PC-3 (cell line): Measurements from ENCODE around the gene FADS1. TPM values are rescaled to one million over a fixed set of nuclear protein-coding genes. Genes with fewer than 3 reads are reported as not detected.

ENCODE experiments used
- ATAC-seq: fragments of 200-7000 bp; cut with Tn5 transposase; 2 replicates; pipeline ENCODE4 v1.9.1; 2020; ENCODE audit warnings: mild to moderate bottlenecking, moderate library complexity
- BruUV-seq: library from RNA; stranded (reverse); fragments of 400-500 nt; replicated peaks from 2 replicates; lab custom pipeline; 2021; lab: Mats Ljungman, UMichigan
- CTCF ChIA-PET: fragments of 300-600 bp; sonication (Branson Sonifier 250); formaldehyde crosslinking; loops from one replicate; lab custom pipeline; 2022; ENCODE audit warnings: antibody characterized with exemption; lab: Charles Lee
- POLR2A ChIA-PET: fragments of 300-600 bp; sonication (Branson Sonifier 250); formaldehyde crosslinking; loops from one replicate; lab custom pipeline; 2022; ENCODE audit warnings: antibody characterized with exemption; ENCODE audit not compliant: unreplicated experiment; lab: Charles Lee
- DNase-seq: peaks from one replicate; pipeline ENCODE4 v3.0.0-alpha.2; 2015
- H2AFZ ChIP-seq: fragments of 300-600 bp; sonication (generic); 2 replicates; pipeline ENCODE4 v1.6.0; 2016; ENCODE audit warnings: antibody characterized with exemption, low read length
- H3F3A ChIP-seq: fragments of 300-600 bp; sonication (generic); one replicate; pipeline ENCODE4 v1.6.0; 2017; ENCODE audit warnings: antibody characterized with exemption, low read length, control low read depth, mild to moderate bottlenecking; ENCODE audit not compliant: unreplicated experiment
- H3K27ac ChIP-seq: fragments of 300-600 bp; sonication (generic); 2 replicates; pipeline ENCODE4 v1.5.1; 2016; ENCODE audit warnings: mild to moderate bottlenecking, low read length
- H3K27me3 ChIP-seq: fragments of 300-600 bp; sonication (generic); 2 replicates; pipeline ENCODE4 v1.6.1; 2016; ENCODE audit warnings: low read length, mixed read lengths
- H3K36me3 ChIP-seq: fragments of 300-600 bp; sonication (generic); 2 replicates; pipeline ENCODE4 v1.6.1; 2016; ENCODE audit warnings: low read depth, mixed run types, low read length, mixed read lengths
- H3K4me1 ChIP-seq: fragments of 300-600 bp; sonication (generic); 2 replicates; pipeline ENCODE4 v1.5.1; 2016; ENCODE audit warnings: low read length; ENCODE audit not compliant: insufficient read depth
- H3K4me2 ChIP-seq: fragments of 300-600 bp; sonication (generic); 2 replicates; pipeline ENCODE4 v1.6.0; 2016; ENCODE audit warnings: low read length
- H3K4me3 ChIP-seq: fragments of 300-600 bp; sonication (generic); 2 replicates; pipeline ENCODE4 v1.5.1; 2016; ENCODE audit warnings: mild to moderate bottlenecking, low read length, mixed read lengths
- H3K79me2 ChIP-seq: fragments of 300-600 bp; sonication (generic); 2 replicates; pipeline ENCODE4 v1.6.1; 2017; ENCODE audit warnings: low read length, mixed read lengths
- H3K9ac ChIP-seq: fragments of 300-600 bp; sonication (generic); 2 replicates; pipeline ENCODE4 v1.6.0; 2016; ENCODE audit warnings: mild to moderate bottlenecking, low read length
- H3K9me2 ChIP-seq: fragments of 300-600 bp; sonication (generic); replicated peaks from 2 replicates; pipeline ENCODE4 v1.6.1; 2016; ENCODE audit warnings: mixed run types, low read length, mixed read lengths
- H3K9me3 ChIP-seq: fragments of 300-600 bp; sonication (generic); 2 replicates; pipeline ENCODE4 v1.6.1; 2016; ENCODE audit warnings: low read length, mixed read lengths
- H4K20me1 ChIP-seq: fragments of 300-600 bp; sonication (generic); 2 replicates; pipeline ENCODE4 v1.6.1; 2016; ENCODE audit warnings: low read length, mixed read lengths
- EZH2 ChIP-seq: fragments of 300-600 bp; sonication (generic); IDR thresholded peaks from one replicate; pipeline ENCODE4 v1.6.1; 2017; ENCODE audit warnings: antibody characterized with exemption, mild to moderate bottlenecking, low read length; ENCODE audit not compliant: unreplicated experiment
- EZH2phosphoT487 ChIP-seq: fragments of 300-600 bp; sonication (generic); IDR thresholded peaks from 2 replicates; pipeline ENCODE4 v1.6.1; 2018; ENCODE audit warnings: mild to moderate bottlenecking, antibody characterized with exemption, low read length, borderline replicate concordance
- intact Hi-C: fragments of 100-400 bp; cut with micrococcal nuclease; formaldehyde crosslinking; loops from 2 replicates; pipeline ENCODE4 v1.9.0; 2023
- total RNA-seq: library from RNA; depleted of rRNA; stranded (reverse); fragments of >200 nt; gene quantifications from 2 replicates; pipeline ENCODE4 v1.2.3, GENCODE V29; 2014
- TF ChIP-seq, protein P1 (sequence below): fragments of 300-600 bp; sonication (generic); conservative IDR thresholded peaks from 2 replicates; pipeline ENCODE4 v1.5.1; 2017; ENCODE audit warnings: antibody characterized with exemption, low read depth, mild to moderate bottlenecking, low read length

Gene FADS1
- total RNA-seq, 1 experiment from 2014 or later: 84.4 TPM

DNA sequence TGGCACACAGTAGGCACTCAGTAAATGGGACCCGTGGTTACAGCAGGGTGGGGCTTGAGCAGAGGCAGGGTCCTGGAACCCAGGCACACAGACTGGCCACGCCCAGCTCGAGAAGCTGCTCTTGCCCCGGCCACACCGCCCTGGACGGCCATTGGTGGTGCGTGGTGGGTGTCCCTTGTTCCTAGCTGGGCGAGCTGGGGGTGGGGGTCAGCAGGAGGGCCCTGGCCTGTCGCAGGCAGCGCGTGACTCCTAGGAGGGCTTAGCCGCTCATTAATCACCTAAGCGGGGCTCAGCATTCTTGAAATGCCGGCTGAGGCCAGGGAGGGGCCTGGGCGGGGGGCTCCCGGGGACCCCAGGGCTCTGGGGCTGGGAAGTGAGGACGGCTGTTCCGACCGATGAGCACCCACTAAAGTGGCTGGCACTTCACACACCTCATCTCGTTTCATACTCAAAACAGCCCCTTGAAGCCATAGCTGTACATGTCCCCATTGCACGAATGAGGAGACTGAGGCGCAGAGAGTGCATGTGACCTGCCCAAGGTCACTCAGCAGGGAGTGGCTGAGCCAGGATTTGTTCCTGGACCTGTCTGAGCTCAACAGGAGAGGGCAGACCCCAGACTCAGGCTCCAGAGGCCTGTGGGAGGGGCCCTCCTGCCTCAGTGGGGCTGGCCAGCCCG, 52.7 kb downstream of the FADS1 start:
- H3F3A ChIP-seq: no peaks in the 10 kb centered on the region
- POLR2A ChIA-PET: no interaction called here
- H2AFZ ChIP-seq: no peak overlapping the region
- no peaks in the 10 kb centered on the region for H3K9me2 ChIP-seq
- no peak for DNase-seq
- no peak overlapping the region for H3K4me3 ChIP-seq
- no peak overlapping the region for H3K9ac ChIP-seq
- no peaks in the 10 kb centered on the region for H3K36me3 ChIP-seq
- H3K9me3 ChIP-seq: no peaks in the 10 kb centered on the region
- H3K4me1 ChIP-seq: no peaks in the 10 kb centered on the region
- no peak for ATAC-seq
- intact Hi-C loops: no loop called here
- H3K27ac ChIP-seq: no peak overlapping the region
- H4K20me1 ChIP-seq: no peaks in the 10 kb centered on the region
- no peak overlapping the region for H3K4me2 ChIP-seq
- H3K79me2 ChIP-seq: no peaks in the 10 kb centered on the region
- BruUV-seq: no TSS peak
- TF ChIP-seq, protein P1, sequence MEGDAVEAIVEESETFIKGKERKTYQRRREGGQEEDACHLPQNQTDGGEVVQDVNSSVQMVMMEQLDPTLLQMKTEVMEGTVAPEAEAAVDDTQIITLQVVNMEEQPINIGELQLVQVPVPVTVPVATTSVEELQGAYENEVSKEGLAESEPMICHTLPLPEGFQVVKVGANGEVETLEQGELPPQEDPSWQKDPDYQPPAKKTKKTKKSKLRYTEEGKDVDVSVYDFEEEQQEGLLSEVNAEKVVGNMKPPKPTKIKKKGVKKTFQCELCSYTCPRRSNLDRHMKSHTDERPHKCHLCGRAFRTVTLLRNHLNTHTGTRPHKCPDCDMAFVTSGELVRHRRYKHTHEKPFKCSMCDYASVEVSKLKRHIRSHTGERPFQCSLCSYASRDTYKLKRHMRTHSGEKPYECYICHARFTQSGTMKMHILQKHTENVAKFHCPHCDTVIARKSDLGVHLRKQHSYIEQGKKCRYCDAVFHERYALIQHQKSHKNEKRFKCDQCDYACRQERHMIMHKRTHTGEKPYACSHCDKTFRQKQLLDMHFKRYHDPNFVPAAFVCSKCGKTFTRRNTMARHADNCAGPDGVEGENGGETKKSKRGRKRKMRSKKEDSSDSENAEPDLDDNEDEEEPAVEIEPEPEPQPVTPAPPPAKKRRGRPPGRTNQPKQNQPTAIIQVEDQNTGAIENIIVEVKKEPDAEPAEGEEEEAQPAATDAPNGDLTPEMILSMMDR: no peak
- TF ChIP-seq EZH2phosphoT487: no peak
- TF ChIP-seq EZH2: no peak
- CTCF ChIA-PET: interaction anchor here (0.7 kb wide), 1 partner anchor 17 kb away, joined by 3 read pairs; no protein-coding TSS in a partner anchor
- no peaks in the 10 kb centered on the region for H3K27me3 ChIP-seq

- Histone ChIP-seq H3K9ac (no peak overlapping the region), H3K27me3 (no peaks in the 10 kb centered on the region), H2AFZ (no peak overlapping the region), H3F3A (no peaks in the 10 kb centered on the region), H3K9me3 (no peaks in the 10 kb centered on the region), H3K27ac (no peak overlapping the region), H4K20me1 (no peaks in the 10 kb centered on the region), H3K79me2 (no peaks in the 10 kb centered on the region), H3K9me2 (no peaks in the 10 kb centered on the region), H3K4me2 (no peak overlapping the region), H3K4me1 (no peaks in the 10 kb centered on the region), H3K36me3 (no peaks in the 10 kb centered on the region), H3K4me3 (no peak overlapping the region)
- POLR2A ChIA-PET: no interaction called here
- ATAC-seq: no peak
- CTCF ChIA-PET: no interaction called here
- intact Hi-C loops: no loop called here
- no peak for DNase-seq
- BruUV-seq: no TSS peak
- TF ChIP-seq EZH2phosphoT487 (no peak), EZH2 (no peak)
- TF ChIP-seq, protein P1: no peak
Measured at GRCh38 chr11:61762798-61763197, 54.0 kb downstream of the FADS1 start.

- Histone ChIP-seq H3F3A (no peaks in the 10 kb centered on the region), H4K20me1 (no peaks in the 10 kb centered on the region), H3K27ac (no peak overlapping the region), H3K9ac (no peak overlapping the region), H3K79me2 (no peaks in the 10 kb centered on the region), H3K9me2 (no peaks in the 10 kb centered on the region), H3K4me1 (no peaks in the 10 kb centered on the region), H3K9me3 (no peaks in the 10 kb centered on the region), H2AFZ (no peak overlapping the region), H3K4me2 (no peak overlapping the region), H3K4me3 (no peak overlapping the region), H3K27me3 (no peaks in the 10 kb centered on the region), H3K36me3 (no peaks in the 10 kb centered on the region)
- TF ChIP-seq EZH2phosphoT487 (no peak), EZH2 (no peak)
- TF ChIP-seq, protein P1: no peak
- BruUV-seq: no TSS peak
- intact Hi-C loops: no loop called here
- DNase-seq (no peak), ATAC-seq (no peak)
- ChIA-PET POLR2A (no interaction called here), CTCF (no interaction called here)
Measured at GRCh38 chr11:61762223-61762615, 54.6 kb downstream of the FADS1 start.
